HL-60/S4 treated with retinoic acid at 250 ng/mL for 4 days and 3 days (cell line): ENCODE data around the gene EMP1.

Source experiments
- in situ Hi-C: fragments of 300-500 bp; cut with MboI; formaldehyde crosslinking; loops from 2 replicates; pipeline ENCODE4 v1.7.0; 2022; ENCODE audit warnings: low sequenced_read_pairs

EMP1 gene

GRCh38 chr12:13196130-13196921 is at the start of gene EMP1:
Gene EMP1 (plus strand): TSS chr12:13196726. CDS start chr12:13211511, 14,785 bp downstream.
- in situ Hi-C loops = no loop called here

- in situ Hi-C loops = no loop called here
Measured at GRCh38 chr12:13147688-13148484, 48.6 kb upstream of the EMP1 start.

GRCh38 chr12:13148485-13148847 is 48.1 kb upstream of the EMP1 start:
- in situ Hi-C loops = no loop called here

- in situ Hi-C loops = no loop called here
Measured at GRCh38 chr12:13149411-13149810, 47.1 kb upstream of the EMP1 start.

- in situ Hi-C loops = no loop called here
Measured at GRCh38 chr12:13152281-13152680, 44.2 kb upstream of the EMP1 start.

GRCh38 chr12:13152756-13153155 is 43.8 kb upstream of the EMP1 start:
- in situ Hi-C loops = no loop called here

GRCh38 chr12:13153180-13153579 is 43.3 kb upstream of the EMP1 start:
- in situ Hi-C loops = no loop called here

GRCh38 chr12:13154027-13154538 is 42.4 kb upstream of the EMP1 start:
- in situ Hi-C loops = no loop called here

GRCh38 chr12:13154831-13155230 is 41.7 kb upstream of the EMP1 start:
- in situ Hi-C loops = no loop called here

- in situ Hi-C loops = no loop called here
Measured at GRCh38 chr12:13156277-13156676, 40.2 kb upstream of the EMP1 start.

GRCh38 chr12:13161172-13161571 is 35.4 kb upstream of the EMP1 start:
- in situ Hi-C loops = no loop called here

GRCh38 chr12:13162904-13163303 is 33.6 kb upstream of the EMP1 start:
- in situ Hi-C loops = no loop called here

GRCh38 chr12:13163868-13164635 is 32.5 kb upstream of the EMP1 start:
- in situ Hi-C loops = no loop called here

GRCh38 chr12:13164921-13165616 is 31.5 kb upstream of the EMP1 start:
- in situ Hi-C loops = no loop called here

GRCh38 chr12:13165617-13166041 is 30.9 kb upstream of the EMP1 start:
- in situ Hi-C loops = no loop called here

- in situ Hi-C loops = no loop called here
Measured at GRCh38 chr12:13167226-13167625, 29.3 kb upstream of the EMP1 start.

- in situ Hi-C loops = no loop called here
Measured at GRCh38 chr12:13167906-13168305, 28.6 kb upstream of the EMP1 start.

GRCh38 chr12:13169272-13169671 is 27.3 kb upstream of the EMP1 start:
- in situ Hi-C loops = no loop called here

- in situ Hi-C loops = no loop called here
Measured at GRCh38 chr12:13170892-13171490, 25.5 kb upstream of the EMP1 start.
